GM12865 (cell line): ENCODE data around the gene OR51E1.

ENCODE experiments used
- DNase-seq: peaks from one replicate; pipeline ENCODE4 v3.0.0; 2010; ENCODE audit warnings: low read depth
- H3K4me3 ChIP-seq: 2 replicates; pipeline ENCODE4 v1.5.1; 2011; ENCODE audit warnings: mild to moderate bottlenecking, low read depth, low read length, control low read depth
- TF ChIP-seq, protein P1 (sequence below): IDR thresholded peaks from 2 replicates; pipeline ENCODE4 v1.5.1; 2011; ENCODE audit warnings: low read length, control low read depth, low read depth, inconsistent platforms; ENCODE audit not compliant: insufficient read depth; ENCODE audit errors: missing control alignments

Gene OR51E1

DNA sequence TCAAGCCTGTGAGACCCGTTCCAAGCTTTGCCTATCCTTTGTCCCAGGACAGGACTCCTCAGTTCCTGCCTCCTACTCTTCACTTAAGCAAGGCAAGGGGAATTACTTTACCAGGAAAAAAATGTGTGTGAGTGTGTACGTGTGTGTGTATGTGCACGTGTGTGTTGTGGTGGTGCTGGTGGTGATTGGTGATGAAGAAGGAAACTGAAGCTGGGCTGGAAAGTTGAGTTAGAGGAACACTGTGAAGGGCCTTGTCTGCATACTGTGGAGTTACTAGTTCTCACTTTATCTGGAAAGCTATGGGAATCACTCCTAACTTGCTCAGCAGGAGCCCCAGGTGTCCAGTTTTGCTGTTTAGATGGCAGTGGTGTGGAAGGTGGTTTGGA is 6.1 kb upstream of the OR51E1 start:
- DNase-seq, result no peak
- TF ChIP-seq, protein P1, sequence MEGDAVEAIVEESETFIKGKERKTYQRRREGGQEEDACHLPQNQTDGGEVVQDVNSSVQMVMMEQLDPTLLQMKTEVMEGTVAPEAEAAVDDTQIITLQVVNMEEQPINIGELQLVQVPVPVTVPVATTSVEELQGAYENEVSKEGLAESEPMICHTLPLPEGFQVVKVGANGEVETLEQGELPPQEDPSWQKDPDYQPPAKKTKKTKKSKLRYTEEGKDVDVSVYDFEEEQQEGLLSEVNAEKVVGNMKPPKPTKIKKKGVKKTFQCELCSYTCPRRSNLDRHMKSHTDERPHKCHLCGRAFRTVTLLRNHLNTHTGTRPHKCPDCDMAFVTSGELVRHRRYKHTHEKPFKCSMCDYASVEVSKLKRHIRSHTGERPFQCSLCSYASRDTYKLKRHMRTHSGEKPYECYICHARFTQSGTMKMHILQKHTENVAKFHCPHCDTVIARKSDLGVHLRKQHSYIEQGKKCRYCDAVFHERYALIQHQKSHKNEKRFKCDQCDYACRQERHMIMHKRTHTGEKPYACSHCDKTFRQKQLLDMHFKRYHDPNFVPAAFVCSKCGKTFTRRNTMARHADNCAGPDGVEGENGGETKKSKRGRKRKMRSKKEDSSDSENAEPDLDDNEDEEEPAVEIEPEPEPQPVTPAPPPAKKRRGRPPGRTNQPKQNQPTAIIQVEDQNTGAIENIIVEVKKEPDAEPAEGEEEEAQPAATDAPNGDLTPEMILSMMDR, result no peak
- no peak overlapping the region for H3K4me3 ChIP-seq

DNA sequence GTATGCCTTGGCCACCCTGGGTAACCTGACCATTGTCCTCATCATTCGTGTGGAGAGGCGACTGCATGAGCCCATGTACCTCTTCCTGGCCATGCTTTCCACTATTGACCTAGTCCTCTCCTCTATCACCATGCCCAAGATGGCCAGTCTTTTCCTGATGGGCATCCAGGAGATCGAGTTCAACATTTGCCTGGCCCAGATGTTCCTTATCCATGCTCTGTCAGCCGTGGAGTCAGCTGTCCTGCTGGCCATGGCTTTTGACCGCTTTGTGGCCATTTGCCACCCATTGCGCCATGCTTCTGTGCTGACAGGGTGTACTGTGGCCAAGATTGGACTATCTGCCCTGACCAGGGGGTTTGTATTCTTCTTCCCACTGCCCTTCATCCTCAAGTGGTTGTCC is 3.9 kb upstream of the OR51E1 start:
- no peak for DNase-seq
- TF ChIP-seq, protein P1, result no peak
- H3K4me3 ChIP-seq, result no peak overlapping the region

DNA sequence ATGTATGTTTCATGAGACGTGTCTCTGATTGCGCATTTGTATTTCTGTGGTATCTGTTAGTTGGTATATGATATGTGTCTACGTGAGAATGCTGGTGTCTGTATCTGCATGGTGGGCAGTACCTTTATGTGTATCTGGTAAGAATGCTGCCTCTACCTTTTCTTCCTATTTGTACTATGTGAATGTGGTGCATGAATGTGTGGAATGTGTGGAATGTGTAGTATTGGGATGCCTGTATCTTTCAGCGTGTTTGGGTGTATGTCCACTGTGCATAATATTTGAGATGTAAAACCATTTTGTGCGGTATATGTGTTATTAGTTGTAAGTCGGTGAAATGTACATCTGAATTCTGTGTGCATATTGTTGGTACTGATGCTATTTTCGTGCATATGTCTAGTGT is 2.3 kb upstream of the OR51E1 start:
- no peak overlapping the region for H3K4me3 ChIP-seq
- DNase-seq, result no peak
- TF ChIP-seq, protein P1, result no peak

DNA sequence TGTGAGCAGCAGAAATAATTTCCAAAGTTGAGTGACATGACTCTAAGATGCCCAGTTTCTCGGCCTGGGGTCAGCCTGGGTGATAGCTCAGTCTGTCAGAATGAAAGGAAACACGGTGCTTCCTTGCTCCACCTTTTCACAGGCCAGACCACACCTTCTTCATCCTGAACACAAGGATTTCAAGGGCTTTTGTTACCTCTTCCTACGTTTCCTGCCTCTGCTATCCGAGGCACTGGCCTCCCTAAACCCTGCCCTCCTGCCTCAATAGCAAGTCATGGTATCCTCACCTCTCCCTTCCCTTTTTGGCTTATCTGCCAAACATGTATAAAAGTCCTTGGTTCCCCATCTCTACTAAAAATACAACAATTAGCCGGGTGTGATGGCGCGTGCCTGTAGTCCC is 1.7 kb upstream of the OR51E1 start:
- TF ChIP-seq, protein P1, result no peak
- H3K4me3 ChIP-seq, result no peak overlapping the region

DNA sequence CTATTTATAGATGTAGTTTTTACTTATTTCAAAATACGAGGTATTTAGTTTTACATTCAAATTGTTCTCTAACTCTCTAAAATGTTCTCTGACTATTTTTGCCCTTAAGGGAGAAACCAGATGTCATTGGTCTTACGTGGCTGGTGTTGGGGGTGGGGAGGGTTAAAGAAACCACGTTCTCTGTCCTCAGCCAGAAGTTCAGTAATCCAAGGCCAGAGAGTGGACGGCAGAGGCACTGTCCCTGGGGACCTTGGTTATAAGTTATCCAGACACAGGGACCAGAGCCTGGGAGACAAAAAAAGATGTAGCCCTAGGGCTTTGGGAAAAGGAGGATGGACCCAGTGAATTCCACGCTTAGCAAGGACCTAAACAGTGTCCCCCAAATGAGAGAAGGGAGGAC is 706 bp upstream of the OR51E1 start:
- TF ChIP-seq, protein P1, result no peak
- no peak overlapping the region for H3K4me3 ChIP-seq
- no peak for DNase-seq

More for the DNA sequence above, 1.7 kb upstream of the OR51E1 start:
- DNase-seq, result no peak

DNA sequence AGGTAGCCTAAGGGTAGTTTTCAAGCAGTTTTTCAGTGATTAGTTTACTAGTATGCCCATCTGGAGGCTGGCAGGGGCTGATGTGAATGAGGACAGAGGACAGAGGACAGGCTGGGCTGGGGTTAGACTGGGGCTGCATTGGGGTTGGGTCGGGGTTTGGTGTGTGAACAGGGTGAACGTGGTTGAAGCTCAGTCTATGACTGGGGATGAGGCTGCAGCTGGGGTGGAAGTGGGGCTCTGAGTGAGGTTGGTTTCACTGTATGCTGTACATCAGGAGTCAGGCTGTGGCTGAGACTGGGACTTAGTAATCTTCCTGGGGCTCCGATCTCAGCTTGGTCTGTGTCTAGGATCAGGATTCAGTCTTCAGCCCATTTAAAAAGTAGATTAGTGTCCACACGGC is 451 bp downstream of the OR51E1 start:
- TF ChIP-seq, protein P1, result no peak
- no peak for DNase-seq
- H3K4me3 ChIP-seq, result no peak overlapping the region

DNA sequence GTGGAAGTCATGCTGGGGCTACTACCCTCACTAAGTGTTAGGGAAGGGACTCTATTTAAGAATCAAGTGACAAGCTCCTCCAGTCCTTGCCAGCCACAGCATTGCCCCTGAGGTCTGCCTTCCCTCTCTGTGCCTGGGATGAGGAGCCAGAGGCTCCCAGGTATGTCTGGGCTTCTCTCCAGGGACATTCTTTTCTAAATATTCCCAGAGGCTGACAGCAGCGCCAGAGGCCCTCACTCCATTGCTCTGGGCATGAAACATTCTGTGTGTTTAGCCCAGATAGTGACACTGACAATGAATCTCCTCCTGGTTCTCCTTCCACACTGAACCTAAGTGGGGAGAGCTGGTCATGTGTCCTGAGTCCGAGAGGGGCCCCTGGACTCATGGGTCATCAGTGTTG is 2.2 kb downstream of the OR51E1 start:
- H3K4me3 ChIP-seq, result no peak overlapping the region
- DNase-seq, result no peak
- TF ChIP-seq, protein P1, result no peak
